Fibroblast of mammary gland (primary cell): ENCODE data around the gene ANKRD53.

Experiments used
- DNase-seq: peaks from one replicate; pipeline ENCODE4 v3.0.0-alpha.2; 2010; ENCODE audit warnings: low read depth
- H3K4me3 ChIP-seq: 2 replicates; pipeline ENCODE4 v1.5.1; 2011; ENCODE audit warnings: low read depth, mild to moderate bottlenecking, low read length, moderate library complexity; ENCODE audit not compliant: control insufficient read depth
- TF ChIP-seq, protein P1 (sequence below): conservative IDR thresholded peaks from 2 replicates; pipeline ENCODE4 v1.5.1; 2011; ENCODE audit warnings: low read depth, low read length, inconsistent platforms; ENCODE audit not compliant: control insufficient read depth, insufficient read depth

ANKRD53 gene

DNA sequence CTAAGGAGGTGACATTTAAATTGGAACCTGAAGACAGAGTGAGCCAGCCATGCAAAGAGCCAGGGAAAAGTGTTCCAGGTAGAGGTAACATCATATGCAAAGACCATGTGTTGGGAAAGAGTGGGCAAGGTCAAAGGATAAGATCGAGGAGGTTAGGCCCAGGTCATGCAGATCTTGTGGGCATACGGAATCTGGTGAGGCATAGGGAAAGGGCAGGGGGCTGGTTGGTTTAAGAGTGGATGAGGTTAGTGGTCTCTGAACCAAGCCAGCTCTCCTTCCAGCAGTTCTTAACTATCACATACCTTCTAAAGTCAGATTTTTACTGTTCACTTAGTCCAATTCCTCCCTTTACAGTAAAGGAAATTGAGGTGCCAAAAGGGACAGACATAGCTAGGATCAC is 3.0 kb downstream of the ANKRD53 start:
- no peak overlapping the region for H3K4me3 ChIP-seq
- DNase-seq: no peak
- TF ChIP-seq, protein P1, sequence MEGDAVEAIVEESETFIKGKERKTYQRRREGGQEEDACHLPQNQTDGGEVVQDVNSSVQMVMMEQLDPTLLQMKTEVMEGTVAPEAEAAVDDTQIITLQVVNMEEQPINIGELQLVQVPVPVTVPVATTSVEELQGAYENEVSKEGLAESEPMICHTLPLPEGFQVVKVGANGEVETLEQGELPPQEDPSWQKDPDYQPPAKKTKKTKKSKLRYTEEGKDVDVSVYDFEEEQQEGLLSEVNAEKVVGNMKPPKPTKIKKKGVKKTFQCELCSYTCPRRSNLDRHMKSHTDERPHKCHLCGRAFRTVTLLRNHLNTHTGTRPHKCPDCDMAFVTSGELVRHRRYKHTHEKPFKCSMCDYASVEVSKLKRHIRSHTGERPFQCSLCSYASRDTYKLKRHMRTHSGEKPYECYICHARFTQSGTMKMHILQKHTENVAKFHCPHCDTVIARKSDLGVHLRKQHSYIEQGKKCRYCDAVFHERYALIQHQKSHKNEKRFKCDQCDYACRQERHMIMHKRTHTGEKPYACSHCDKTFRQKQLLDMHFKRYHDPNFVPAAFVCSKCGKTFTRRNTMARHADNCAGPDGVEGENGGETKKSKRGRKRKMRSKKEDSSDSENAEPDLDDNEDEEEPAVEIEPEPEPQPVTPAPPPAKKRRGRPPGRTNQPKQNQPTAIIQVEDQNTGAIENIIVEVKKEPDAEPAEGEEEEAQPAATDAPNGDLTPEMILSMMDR: no peak

DNA sequence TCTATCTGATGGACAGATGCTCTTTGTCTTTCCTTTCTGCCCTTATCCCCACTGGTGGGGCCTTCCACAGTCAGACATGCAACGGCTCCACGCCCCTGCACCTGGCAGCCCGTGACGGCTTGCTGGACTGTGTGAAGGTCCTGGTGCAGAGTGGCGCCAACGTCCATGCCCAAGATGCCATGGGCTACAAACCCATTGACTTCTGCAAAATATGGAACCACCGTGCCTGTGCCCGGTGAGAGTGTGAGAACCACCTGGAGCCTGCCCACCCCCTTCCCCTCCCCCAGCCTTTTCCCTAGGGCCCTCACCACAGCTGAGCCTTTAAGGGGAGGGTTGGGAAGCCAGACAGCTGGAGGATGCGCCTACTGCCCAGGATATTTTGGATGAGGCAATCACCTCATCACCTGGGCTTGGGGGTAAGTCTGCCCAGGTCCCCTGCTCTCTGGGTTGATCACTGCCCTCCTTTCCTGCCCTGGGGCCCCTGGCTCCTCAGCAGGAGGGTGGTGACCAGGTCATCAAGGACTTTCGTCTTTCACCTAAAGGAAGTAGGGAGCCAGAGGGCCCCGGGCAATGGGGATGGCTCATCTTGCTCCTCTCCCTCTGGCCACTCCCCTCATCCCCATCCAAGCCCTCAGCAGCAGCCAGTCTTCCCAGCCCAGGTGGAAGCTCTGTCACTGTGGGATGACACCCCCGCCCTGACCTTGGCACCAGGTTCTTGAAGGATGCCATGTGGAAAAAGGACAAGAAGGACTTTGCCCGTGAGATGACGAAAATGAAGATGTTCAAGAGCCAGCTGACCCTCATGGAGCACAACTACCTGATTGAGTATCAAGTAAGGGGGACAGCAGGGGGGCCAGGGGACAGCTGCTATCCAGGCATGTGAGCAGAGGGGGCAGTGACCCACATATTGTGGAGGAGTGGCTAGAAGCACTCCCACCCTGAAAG is 3.7 kb downstream of the ANKRD53 start:
- no peak overlapping the region for H3K4me3 ChIP-seq
- no peak for DNase-seq
- TF ChIP-seq, protein P1: no peak

DNA sequence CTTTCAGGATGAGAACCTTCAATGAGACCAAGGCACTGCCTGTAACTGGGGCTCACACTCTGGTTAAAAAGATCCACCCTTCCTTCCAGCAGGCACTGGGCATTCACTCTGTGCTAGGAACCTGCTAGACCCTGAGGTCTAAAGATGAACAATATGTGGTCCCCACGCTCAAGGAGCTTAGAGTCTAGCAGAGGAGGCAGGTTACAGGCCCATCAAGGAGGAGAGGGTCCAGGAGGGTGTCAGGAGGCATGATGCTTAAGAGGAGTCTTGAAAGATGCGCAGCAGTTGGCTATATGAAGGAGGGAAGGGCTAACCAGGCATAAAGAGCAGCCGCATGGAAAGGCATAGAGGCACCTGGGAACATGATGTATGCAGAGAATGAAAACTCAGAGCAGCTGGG is 4.5 kb downstream of the ANKRD53 start:
- DNase-seq: no peak
- no peak overlapping the region for H3K4me3 ChIP-seq
- TF ChIP-seq, protein P1: no peak

DNA sequence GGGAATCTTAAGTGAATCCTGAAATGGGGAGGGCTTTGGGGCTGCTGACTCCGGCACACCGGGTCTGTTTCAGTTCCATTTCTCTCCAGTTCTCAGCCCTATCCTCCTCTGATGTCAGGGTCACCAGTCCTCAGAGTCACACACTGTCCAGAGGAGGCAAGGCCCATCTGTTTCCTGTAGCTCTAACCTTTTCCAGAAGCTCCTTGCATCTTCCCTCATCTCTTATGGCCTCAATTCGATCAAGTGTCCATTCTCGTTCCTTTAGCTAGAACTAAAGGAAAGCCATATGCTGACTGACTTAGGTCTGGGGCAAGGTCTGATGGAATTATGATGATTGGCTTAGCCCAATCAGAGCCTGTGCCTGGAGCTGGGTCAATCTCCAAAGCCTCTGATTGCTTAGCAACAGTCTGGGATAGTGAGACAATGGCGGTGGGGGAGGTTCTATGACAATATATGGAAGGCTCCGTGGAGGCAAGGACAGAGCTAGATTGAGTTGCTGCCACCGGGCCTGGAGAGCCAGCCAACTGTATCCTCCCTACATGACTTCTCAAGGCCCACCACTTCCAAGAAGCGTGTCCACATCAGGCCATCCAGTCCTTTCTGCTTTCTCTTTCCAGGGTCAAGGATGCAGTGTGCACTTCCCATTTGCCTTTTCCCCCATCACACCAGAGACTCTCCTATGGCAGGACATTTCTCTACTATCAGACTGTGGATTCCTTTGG is 5.2 kb downstream of the ANKRD53 start:
- H3K4me3 ChIP-seq: no peak overlapping the region
- TF ChIP-seq, protein P1: no peak
- no peak for DNase-seq

DNA sequence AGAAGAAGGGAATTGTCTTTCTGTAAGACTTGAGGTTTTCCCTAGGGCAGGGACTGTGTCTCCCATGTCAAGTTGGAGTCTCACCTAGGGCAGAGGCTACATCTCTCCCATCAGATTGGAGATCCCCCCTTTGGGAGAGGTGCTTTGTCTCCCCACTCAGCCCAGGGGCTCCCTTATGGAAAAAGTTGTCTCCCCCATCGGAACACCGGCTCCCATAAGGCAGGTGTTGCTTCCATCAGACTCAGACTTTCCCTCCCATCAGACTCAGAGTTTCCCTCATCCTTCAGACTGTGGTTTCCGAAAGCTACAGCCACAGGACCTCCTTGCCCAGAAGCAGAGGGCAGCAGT is 5.8 kb downstream of the ANKRD53 start:
- no peak overlapping the region for H3K4me3 ChIP-seq
- TF ChIP-seq, protein P1: no peak
- DNase-seq: no peak

DNA sequence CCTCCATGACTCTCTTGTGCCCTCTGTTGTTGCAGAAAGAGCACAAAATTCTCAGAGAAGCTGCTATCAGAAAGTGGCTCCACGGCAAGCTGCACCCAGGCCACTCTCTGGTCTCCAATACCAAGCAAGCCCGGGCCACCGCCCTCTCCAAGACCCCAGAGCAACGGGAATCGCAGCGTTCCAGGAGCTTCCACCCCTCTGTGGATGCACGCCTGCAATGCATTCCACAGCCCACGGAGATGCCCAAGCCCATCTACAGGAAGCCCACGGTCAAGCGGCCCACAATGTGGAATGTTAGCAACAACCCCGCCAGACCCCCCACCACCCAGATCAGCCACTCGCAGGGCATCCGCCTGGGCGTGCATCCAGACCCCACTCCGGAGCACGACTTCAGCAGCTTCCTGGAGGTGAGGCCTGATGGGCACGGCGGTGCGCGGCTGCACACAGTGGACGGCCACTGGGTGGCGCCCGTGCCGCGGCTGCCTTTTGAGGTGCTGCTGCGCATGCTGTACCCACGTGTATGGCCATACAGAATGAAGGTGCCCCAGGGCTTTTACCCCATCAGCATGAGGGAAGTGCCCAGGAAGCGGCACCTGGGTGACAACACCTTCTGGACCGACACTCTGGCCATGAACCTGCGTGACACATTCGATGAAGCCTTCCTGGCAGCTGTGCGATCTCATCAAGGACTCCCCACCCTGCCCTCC is 6.3 kb downstream of the ANKRD53 start:
- H3K4me3 ChIP-seq: no peak overlapping the region
- TF ChIP-seq, protein P1: peak; percentile 68
- peak; percentile 47 for DNase-seq
